Adrenal gland (tissue), 12 donors: ENCODE results near the gene NOTCH2NLA. TPM values are rescaled to one million over a fixed set of nuclear protein-coding genes. Genes with fewer than 3 reads are reported as not detected.
A peak's percentile ranks its signal among the peaks of the same experiment; 100 is the strongest.
"Not testable (repeated sequence)": the region's sequence is repeated elsewhere in the genome, so short reads cannot be mapped to it uniquely, and the experiment has no call there.

Source experiments
- DNase-seq, 7 donors: peaks; one replicate each; pipeline ENCODE4 v3.0.0-alpha.2; 2019 to 2020
- H3K27ac ChIP-seq, 5 donors: fragments of 200-600 bp; sonication (generic) in 4 of 5; 1 replicate in 3 of 5; 2 replicates in 2 of 5; pipeline versions ENCODE4 v1.5.1 to v1.8.0; 2016 to 2020; ENCODE audit warnings: mild to moderate bottlenecking in 1 of 5
- H3K27me3 ChIP-seq: fragments of 200-600 bp; 2 replicates; pipeline ENCODE4 v1.8.0; 2021
- H3K36me3 ChIP-seq, 2 donors: fragments of 200-600 bp; replicated peaks in 1 of 2; 1 replicate in 1 of 2; 2 replicates in 1 of 2; pipeline versions ENCODE4 v1.5.1 to v1.8.0; 2018 to 2022
- H3K4me1 ChIP-seq, 2 donors: fragments of 200-600 bp; replicated peaks in 1 of 2; 1 replicate in 1 of 2; 2 replicates in 1 of 2; pipeline versions ENCODE4 v1.5.1 to v1.8.0; 2018 to 2021
- H3K4me3 ChIP-seq, 4 donors: fragments of 200-600 bp; sonication (generic) in 3 of 4; one replicate each; pipeline ENCODE4 v1.5.1; 2016 to 2018
- H3K9me3 ChIP-seq, 3 donors: fragments of 200-600 bp; sonication (generic) in 1 of 3; replicated peaks in 1 of 3; 1 replicate in 2 of 3; 2 replicates in 1 of 3; pipeline versions ENCODE4 v1.5.1 to v1.8.0; 2016 to 2021
- WGBS, 4 donors: extraction: QIAGEN DNeasy Blood & Tissue Kit in 2 of 4; methylation state at CpG; one replicate each; pipeline versions ENCODE4 v1.1.5 to v1.1.7; 2013 to 2017; 5-methylcytosine and 5-hydroxymethylcytosine counted together
- intact Hi-C, 2 donors: fragments of 100-400 bp; cut with DNase I; formaldehyde crosslinking; loops; one replicate each; pipeline versions ENCODE4 v1.14.1 to v1.15.0; 2022 to 2023
- polyA plus RNA-seq, 3 donors: library from polyadenylated mRNA; stranded (reverse); fragments of 200-250 nt in 2 of 3; fragments of 350-450 nt in 1 of 3; fragmentation: Illumina TruSeq in 1 of 3; extraction: RNeasy Lipid Tissue Mini Kit (QIAGEN cat#74804) in 1 of 3; gene quantifications; one replicate each; pipeline ENCODE4 v1.2.3, GENCODE V29; 2013 to 2014
- total RNA-seq, 9 donors: library from RNA; depleted of rRNA in 4 of 9; stranded (reverse); fragments of >200 nt in 4 of 9; fragments of 120-200 nt in 1 of 9; fragmentation: NEBNext Ultra II Directional in 1 of 9; extraction: Animal tissue kit (Norgen Biotek cat#: 25700) in 1 of 9; gene quantifications; one replicate each; pipeline versions ENCODE4 v1.1.0 to v1.2.4, GENCODE V29; 2013 to 2023
- donor health status: healthy with polysubstance abuse.
- donor health status: Bipolar disorder and iron deficiency.
- donor health status: DM: yes; HTN: yes; CAD: no.
- donor health status: DM: no; HTN: no; CAD: no.
- donor health status: DM: no; HTN: no; CAD: no.
- donor health status: DM: yes; HTN: yes; CAD: no.

The NOTCH2NLA gene
- total and polyA plus RNA-seq, 12 donors: 3.7 to 45.8 (median 25.4) TPM

DNA sequence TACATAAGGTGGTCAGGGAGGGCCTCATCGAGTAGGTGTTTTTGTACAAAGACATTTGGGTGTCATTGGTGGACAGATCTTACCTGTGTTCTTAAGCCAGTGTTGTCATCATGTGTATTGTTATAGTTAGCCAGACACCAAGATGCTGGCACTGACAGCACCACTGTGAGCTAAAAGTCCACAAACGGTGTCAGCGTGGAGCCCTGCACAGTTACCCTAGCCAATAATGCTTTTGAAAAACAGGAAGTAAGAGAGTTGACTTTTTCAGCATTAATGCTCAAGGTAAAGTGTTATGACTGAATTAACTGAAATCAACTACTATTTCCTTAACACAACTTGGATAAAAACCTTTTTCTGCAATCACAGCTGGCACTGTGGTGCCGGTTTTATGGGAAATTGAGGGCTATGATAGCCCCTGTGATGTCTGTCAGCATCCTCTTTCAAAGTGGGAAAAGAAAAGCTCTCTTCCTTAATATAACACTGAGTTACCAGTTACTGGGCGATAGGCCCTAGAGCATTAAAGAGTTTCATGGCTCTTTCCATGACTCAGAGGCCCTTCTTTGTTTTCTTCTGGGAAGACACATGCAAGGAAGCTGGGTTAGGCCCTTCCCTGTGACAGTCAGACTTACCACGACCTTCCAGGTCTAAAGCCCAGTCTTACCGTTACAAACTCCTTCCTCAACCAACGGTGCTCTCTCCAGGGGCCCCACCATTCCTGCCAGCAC, 31.3 kb upstream of the NOTCH2NLA start:
- H3K27me3 ChIP-seq, H3K27ac ChIP-seq, H3K4me1 ChIP-seq, intact Hi-C loops, H3K36me3 ChIP-seq, H3K4me3 ChIP-seq, H3K9me3 ChIP-seq, DNase-seq: not testable (repeated sequence)
- no CpG with 5 or more reads among the region's 8 CpGs for WGBS, 4 donors

DNA sequence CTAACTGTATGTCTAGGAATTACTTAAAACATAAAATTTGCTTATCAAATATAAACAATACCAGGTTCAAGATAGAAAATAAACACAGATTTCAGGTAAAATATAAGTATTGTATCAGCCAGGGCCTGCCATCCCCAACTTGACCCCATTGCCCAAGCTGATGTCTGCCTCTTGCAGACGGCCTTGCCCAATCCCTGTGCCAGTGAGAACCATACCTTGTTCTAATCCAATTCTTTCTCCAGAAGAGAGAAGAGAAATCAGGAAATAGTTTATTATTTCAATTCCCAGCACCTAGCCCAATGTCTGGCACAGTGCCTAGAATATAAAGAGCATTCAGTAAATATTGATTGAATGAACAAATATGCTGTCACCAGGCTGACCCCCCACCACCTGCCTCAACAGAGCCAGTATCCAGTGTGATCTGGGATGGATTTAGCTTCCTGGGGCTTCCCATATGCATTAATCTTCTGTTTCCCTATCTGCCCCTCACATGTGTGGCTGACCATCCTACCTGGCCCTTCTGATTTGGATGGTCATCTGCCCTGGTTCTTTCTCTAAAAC, 29.3 kb upstream of the NOTCH2NLA start:
- H3K36me3 ChIP-seq, H3K4me3 ChIP-seq, DNase-seq, H3K4me1 ChIP-seq, H3K27me3 ChIP-seq, H3K27ac ChIP-seq, H3K9me3 ChIP-seq, intact Hi-C loops: not testable (repeated sequence)
- no CpG with 5 or more reads among the region's 1 CpG for WGBS, 4 donors

DNA sequence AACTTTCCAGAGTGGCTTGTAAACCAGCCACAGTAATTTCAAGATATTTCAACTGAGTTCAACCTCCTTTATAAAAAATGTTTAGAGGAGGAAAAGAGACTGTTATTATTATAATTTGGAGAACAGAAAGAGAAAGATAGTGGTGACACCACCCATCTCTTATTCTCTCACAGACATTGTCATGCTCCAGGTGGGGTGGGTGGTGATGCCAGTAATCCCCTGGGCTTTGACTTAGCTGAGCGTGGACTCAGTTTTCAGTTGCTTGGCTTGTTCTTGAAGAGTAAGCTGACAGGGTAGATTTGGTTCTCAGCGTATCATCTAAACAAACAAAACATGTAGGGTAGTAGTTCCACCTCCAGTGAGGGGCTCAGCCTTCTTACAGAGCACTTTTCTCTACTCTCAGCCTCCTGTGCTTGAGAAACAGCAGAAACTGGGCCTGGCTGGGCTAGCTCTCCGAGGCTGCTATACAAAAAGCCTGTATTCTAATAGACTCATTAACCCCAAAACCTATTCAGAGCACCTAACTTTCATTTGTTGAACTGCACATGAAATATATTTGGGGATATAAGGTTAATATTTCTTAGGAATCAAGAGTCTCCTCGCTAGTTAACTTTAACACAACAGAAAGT, 25.9 kb upstream of the NOTCH2NLA start:
- H3K9me3 ChIP-seq, DNase-seq, H3K36me3 ChIP-seq, H3K27ac ChIP-seq, H3K4me1 ChIP-seq, intact Hi-C loops, H3K27me3 ChIP-seq, H3K4me3 ChIP-seq: not testable (repeated sequence)
- 30 to 88% (median 73%) methylated on average over 1 of the region's 4 CpGs for WGBS, 4 donors

DNA sequence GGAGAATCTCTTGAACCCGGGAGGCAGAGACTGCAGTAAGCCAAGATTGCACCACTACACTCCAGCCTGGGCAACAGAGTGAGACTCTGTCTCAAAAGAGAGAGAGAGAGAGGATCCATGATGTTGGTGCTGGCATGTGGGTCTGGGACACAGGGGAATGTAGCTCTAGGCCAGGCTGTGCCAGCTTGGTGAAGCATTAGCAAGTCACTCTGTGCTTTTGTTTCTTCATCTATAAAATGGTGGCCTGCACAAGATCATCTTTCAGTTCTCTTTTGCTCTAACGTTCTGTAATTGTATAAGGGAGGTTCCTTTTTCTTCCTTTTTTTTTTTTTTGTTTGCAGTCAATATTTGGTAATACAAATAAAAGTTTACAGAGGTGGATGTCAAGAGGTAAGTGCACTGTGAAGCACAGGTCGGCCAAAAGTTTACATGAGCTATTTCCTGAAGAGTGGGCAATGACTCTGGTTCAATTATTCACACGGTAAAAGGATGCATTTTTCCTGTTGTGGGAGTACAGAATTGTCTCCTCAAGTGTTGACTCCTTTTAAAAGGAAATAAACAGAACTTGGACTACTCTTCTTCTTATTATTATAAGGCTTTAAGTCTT, 24.5 kb upstream of the NOTCH2NLA start:
- not testable (repeated sequence) for H3K4me3 ChIP-seq

DNA sequence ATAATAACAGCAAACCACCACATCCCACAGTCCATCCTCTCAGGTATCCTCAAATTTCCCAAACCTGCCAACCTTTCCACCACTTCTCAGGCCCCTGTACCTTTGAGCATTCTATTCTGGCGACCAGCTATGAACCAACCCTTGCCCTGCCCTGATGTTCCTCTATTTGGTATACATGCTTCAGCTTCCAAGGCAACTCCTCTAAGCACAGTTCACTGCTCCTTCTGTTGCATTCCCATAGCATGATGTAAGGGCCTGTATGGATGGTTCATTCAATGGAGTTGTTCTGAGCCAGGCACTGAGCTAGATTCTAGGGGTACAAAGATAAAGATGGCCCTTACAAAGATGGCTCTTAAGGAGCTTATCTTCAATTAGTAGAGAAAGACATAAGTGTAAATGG, 22.7 kb upstream of the NOTCH2NLA start:
- H3K36me3 ChIP-seq, H3K9me3 ChIP-seq, H3K27ac ChIP-seq, H3K4me3 ChIP-seq, intact Hi-C loops, DNase-seq, H3K27me3 ChIP-seq, H3K4me1 ChIP-seq: not testable (repeated sequence)
- WGBS, 4 donors: no CpG with 5 or more reads among the region's 1 CpG

More for the DNA sequence above, 24.5 kb upstream of the NOTCH2NLA start:
- H3K27ac ChIP-seq, H3K27me3 ChIP-seq, DNase-seq, H3K4me1 ChIP-seq, H3K36me3 ChIP-seq, H3K9me3 ChIP-seq, intact Hi-C loops: not testable (repeated sequence)
- WGBS, 4 donors: 29% methylated on average over 1 of the region's 4 CpGs; no CpG with 5 or more reads in 3 of the 4 donors

DNA sequence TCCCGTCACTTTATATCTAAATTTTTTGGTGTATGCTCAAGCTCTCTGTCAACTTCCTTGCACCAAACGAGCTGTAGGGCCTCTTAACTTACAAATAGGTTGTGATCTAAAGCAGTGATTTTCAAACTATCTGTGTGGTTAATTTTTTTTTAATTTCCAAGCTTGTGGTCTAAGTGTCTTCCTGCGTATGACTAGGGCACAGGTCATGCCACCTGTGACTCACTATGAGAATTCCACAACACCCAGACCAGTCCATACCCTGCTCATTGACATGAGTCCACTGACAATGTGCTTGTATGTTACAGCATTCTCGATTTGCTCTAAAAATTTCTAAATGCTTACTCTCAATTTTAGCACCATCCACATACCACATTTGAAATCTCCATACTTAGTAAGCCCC, 19.8 kb upstream of the NOTCH2NLA start:
- H3K27ac ChIP-seq, H3K27me3 ChIP-seq, H3K4me3 ChIP-seq, H3K9me3 ChIP-seq, intact Hi-C loops, DNase-seq, H3K36me3 ChIP-seq, H3K4me1 ChIP-seq: not testable (repeated sequence)
- WGBS, 4 donors: 67% methylated on average over 1 of the region's 4 CpGs; no CpG with 5 or more reads in 3 of the 4 donors

DNA sequence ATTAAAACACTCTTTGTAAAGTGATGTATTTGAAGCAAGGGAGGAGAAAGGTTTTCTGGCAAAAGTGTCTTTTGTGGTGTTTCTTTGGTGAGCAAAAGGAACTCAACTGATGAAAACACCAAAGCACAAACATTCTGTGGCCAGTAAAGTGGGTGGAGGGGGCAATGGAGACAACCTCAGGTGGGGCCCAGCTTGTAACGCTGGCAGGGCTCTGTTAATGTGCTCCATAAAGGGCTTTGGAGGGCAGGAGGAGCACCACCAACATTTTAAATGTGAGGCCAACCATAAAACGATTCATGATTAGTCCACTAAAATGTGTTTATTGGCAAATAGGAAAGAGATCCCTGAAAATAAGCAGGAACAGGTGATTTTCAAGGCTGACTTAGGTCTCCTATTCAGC, 7.8 kb upstream of the NOTCH2NLA start:
- H3K27ac ChIP-seq, H3K27me3 ChIP-seq, H3K4me3 ChIP-seq, intact Hi-C loops, H3K36me3 ChIP-seq, H3K9me3 ChIP-seq, DNase-seq, H3K4me1 ChIP-seq: not testable (repeated sequence)
- WGBS, 4 donors: no CpG with 5 or more reads among the region's 2 CpGs

DNA sequence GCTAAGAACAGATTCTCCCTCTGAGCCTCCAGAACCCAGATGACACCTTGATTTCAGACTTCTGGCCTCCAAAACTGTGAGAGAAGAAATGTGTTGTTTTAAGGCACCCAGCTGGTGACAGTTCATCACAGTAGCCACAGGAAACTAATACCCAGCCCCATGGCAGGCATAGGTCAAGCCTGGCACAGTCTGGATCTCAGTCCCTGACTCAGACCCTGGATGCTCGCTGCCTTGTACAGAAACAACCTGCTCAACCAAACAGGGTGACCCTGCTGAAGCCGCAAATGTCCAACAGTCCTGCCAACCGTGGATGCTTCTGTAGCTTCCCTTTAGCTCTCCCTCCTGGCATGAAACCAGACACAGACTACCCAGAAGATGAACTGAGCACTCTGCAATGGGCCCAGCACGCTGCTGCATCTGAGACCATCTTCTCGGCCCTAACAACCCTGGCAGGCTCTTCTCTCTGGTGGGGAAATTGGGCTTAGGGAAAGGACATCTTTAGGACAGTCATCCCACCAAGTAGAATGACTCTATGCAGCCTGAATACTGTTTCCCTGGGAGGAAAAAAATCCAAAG, 7.3 kb upstream of the NOTCH2NLA start:
- no CpG with 5 or more reads among the region's 5 CpGs for WGBS, 4 donors
- DNase-seq, intact Hi-C loops, H3K4me3 ChIP-seq, H3K27ac ChIP-seq, H3K27me3 ChIP-seq, H3K9me3 ChIP-seq, H3K4me1 ChIP-seq, H3K36me3 ChIP-seq: not testable (repeated sequence)

DNA sequence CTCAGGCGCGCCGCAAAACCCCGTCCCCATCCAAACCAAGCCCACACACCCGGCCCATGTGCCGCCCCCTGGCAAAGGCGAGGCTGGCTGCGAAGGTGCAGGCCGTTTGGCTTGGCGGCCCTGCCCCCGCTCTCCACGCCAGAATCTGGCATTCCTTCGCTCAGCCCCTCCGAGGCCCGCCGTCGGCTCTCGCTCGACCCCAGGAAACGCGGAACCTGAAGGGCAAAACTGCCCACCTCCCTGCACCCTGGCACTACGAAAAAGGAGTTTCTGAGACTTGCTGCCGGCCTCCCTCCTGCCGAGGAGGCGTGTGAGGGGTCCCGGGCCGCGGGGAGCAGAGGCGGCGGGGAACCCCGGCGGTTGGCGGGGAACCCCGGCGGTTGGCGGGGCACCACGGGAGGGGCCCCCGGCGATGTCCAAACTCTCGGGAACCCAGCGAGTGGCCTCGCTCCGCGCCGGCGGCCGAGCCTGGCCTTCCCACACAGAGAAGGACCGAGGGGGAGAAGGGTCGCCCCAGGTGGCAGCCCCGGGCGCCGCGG, 608 bp downstream of the NOTCH2NLA start:
- 0% methylated on average over 16 of the region's 53 CpGs; no CpG with 5 or more reads in 2 of the 4 donors for WGBS, 4 donors
- peak overlapping the region in 2 of 4 donors; percentile 48 for H3K4me3 ChIP-seq
- H3K27ac ChIP-seq: peak overlapping the region in 2 of 5 donors; percentile 41 to 80
- intact Hi-C loops, H3K36me3 ChIP-seq, H3K4me1 ChIP-seq, H3K9me3 ChIP-seq, H3K27me3 ChIP-seq: not testable (repeated sequence)
- DNase-seq: peak; percentile 1 to 39 (median 10)

DNA sequence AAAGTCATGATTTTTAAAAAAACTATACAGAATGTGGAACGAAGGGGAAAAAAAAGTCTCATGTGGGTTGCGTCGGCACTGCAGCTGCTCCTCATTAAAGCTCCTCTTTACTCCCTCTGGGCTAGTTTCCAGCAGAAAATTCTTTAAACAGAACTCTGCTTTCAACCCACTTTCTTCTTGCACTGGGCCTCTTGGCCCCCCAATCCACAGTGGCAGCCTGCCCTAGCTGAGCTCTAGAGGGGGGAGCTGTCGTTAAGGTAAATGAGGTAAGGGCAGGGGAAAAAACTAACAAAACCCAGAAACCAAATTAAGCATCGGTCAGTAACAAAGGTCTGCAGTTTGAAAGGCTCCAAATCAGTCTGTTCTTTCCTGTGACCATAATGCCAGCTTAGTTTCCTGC, 54.3 kb downstream of the NOTCH2NLA start:
- intact Hi-C loops, H3K4me1 ChIP-seq, H3K9me3 ChIP-seq, H3K36me3 ChIP-seq, H3K4me3 ChIP-seq, H3K27me3 ChIP-seq: not testable (repeated sequence)
- H3K27ac ChIP-seq: peak overlapping the region in 2 of 5 donors; percentile 33 to 55
- whole genome bisulfite sequencing, 4 donors: 0% methylated on average over 1 of the region's 5 CpGs; no CpG with 5 or more reads in 2 of the 4 donors
- peak in 4 of 7 donors; percentile 14 to 18 (median 16) for DNase-seq
